ENCODE results near the gene WASF2. TPM values are rescaled to one million over a fixed set of nuclear protein-coding genes. Genes with fewer than 3 reads are reported as not detected.
"Not testable (repeated sequence)": the region's sequence is repeated elsewhere in the genome, so short reads cannot be mapped to it uniquely, and the experiment has no call there.

WASF2 gene
- total and polyA plus RNA-seq, 2 of the 4 experiments (the other 2 are of a cell fraction) = 7.9 to 45.4 TPM

DNA sequence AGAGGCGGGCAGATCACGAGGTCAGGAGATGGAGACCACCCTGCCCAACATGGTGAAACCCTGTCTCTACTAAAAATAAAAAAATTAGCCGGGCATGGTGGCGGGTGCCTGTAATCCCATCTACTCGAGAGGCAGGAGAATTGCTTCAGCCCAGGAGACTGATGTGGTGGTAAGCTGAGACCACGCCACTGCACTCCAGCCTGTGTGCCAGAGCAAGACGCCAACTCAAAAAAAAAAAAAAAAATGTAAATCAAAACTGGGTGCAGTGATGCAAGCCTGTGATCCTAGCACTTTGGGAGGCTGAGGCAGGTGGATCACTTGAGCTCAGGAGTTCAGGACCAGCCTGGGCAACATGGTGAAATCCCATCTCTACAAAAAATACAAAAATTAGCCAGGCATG lies 17.9 kb downstream of the WASF2 start:
- in situ Hi-C loops (cut with MboI; ENCODE audit: low sequenced_read_pairs); ATAC-seq (ENCODE audit: low read depth); H3K9ac ChIP-seq (ENCODE audit: low read depth, low read length); H4K91ac ChIP-seq (ENCODE audit: insufficient read depth, low read depth, low read length); POLR2A ChIA-PET (ENCODE audit: unreplicated experiment); DNase-seq; H2AK5ac ChIP-seq (ENCODE audit: low read depth, low read length); H2BK120ac ChIP-seq (ENCODE audit: low read depth, low read length); H3K27ac ChIP-seq (ENCODE audit: insufficient read depth, low read length); H4K5ac ChIP-seq (ENCODE audit: low read depth, low read length); H2BK15ac ChIP-seq (ENCODE audit: low read depth, low read length); CTCF ChIA-PET; H4K8ac ChIP-seq (ENCODE audit: low read depth in 2 of 2, low read length in 2 of 2); H3K18ac ChIP-seq (ENCODE audit: low read depth, low read length); H3K14ac ChIP-seq (replicated peaks; ENCODE audit: low read depth, low read length); H3K56ac ChIP-seq (ENCODE audit: extremely low read depth, insufficient read depth, low read length); H3K4ac ChIP-seq (ENCODE audit: low read depth, low read length); H2AK9ac ChIP-seq (replicated peaks; ENCODE audit: low read depth, low read length, poor library complexity); H2AFZ ChIP-seq (replicated peaks; ENCODE audit: low read length, poor library complexity); H3K23ac ChIP-seq (ENCODE audit: low read depth, low read length); H3K4me1 ChIP-seq (ENCODE audit: control insufficient read depth, insufficient read depth, low read length); H3K4me2 ChIP-seq (ENCODE audit: low read depth, low read length); intact Hi-C loops (cut with micrococcal nuclease); dilution Hi-C loops (cut with HindIII; ENCODE audit: low sequenced_read_pairs, unreplicated experiment); H3K9me3 ChIP-seq (ENCODE audit: control insufficient read depth, insufficient read depth, low read length); H3K27me3 ChIP-seq (ENCODE audit: control insufficient read depth, insufficient read depth, low read length); H3K4me3 ChIP-seq (ENCODE audit: insufficient read depth, low read depth, low read length); H3K36me3 ChIP-seq (ENCODE audit: control insufficient read depth, insufficient read depth, low read length); H2BK5ac ChIP-seq (ENCODE audit: low read depth, low read length, poor library complexity, severe bottlenecking); H2BK20ac ChIP-seq (ENCODE audit: low read depth, low read length); BruUV-seq (replicated peaks): not testable (repeated sequence)
- no CpG with 5 or more reads among the region's 7 CpGs for WGBS, 2 experiments (ENCODE audit: extremely low coverage in 2 of 2, insufficient read length in 1 of 2)
- H3K9me1 ChIP-seq (ENCODE audit: insufficient read depth, low read length) = peaks cover 17% of the 10 kb centered on the region
- peaks cover 3 to 79% of the 10 kb centered on the region in 2 experiments; a peak in 3 of 4 replicates for H3K79me1 ChIP-seq (ENCODE audit: low read depth in 1 of 2, low read length in 2 of 2)
- H4K20me1 ChIP-seq (ENCODE audit: insufficient read depth, low read length) = peaks cover 81% of the 10 kb centered on the region
